GM18907 (cell line): ENCODE results near the gene ANKRD30A.
"Not testable (repeated sequence)": the region's sequence is repeated elsewhere in the genome, so short reads cannot be mapped to it uniquely, and the experiment has no call there.

Source experiments
- ATAC-seq: cut with Tn5 transposase; IDR thresholded peaks from one replicate; pipeline ENCODE4 v1.9.1; 2021; ENCODE audit warnings: mild to moderate bottlenecking, moderate library complexity; ENCODE audit not compliant: unreplicated experiment

The ANKRD30A gene, protein sequence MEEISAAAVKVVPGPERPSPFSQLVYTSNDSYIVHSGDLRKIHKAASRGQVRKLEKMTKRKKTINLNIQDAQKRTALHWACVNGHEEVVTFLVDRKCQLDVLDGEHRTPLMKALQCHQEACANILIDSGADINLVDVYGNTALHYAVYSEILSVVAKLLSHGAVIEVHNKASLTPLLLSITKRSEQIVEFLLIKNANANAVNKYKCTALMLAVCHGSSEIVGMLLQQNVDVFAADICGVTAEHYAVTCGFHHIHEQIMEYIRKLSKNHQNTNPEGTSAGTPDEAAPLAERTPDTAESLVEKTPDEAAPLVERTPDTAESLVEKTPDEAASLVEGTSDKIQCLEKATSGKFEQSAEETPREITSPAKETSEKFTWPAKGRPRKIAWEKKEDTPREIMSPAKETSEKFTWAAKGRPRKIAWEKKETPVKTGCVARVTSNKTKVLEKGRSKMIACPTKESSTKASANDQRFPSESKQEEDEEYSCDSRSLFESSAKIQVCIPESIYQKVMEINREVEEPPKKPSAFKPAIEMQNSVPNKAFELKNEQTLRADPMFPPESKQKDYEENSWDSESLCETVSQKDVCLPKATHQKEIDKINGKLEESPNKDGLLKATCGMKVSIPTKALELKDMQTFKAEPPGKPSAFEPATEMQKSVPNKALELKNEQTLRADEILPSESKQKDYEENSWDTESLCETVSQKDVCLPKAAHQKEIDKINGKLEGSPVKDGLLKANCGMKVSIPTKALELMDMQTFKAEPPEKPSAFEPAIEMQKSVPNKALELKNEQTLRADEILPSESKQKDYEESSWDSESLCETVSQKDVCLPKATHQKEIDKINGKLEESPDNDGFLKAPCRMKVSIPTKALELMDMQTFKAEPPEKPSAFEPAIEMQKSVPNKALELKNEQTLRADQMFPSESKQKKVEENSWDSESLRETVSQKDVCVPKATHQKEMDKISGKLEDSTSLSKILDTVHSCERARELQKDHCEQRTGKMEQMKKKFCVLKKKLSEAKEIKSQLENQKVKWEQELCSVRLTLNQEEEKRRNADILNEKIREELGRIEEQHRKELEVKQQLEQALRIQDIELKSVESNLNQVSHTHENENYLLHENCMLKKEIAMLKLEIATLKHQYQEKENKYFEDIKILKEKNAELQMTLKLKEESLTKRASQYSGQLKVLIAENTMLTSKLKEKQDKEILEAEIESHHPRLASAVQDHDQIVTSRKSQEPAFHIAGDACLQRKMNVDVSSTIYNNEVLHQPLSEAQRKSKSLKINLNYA (N-terminal part only)

DNA sequence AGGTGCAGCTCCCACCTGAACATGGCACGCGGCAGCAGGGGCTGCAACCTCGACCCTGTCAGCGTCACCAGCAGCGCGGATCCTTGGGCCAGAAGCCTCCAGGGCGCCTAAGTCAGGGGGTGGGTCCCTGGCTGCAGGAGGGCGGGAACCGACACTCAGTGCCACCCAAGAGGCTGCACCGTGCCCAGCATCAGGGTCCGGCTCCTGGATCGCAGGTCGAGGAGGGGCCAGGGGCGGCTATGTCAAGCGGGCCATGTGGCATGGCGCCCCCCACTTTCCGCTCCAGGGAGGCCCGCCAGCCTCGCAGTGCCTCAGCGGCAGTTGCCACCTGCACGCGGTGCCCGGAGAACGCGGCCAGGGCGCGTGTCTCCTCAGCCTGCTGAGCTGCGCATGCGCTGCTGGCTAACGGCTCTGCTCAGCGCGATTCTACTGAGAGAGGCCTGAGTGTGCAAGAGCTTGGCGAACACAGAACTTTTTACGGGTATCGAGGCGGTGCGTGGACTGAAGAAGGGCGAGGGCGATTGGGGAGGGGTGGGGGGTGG lies at the start of gene ANKRD30A:
Gene ANKRD30A, plus strand, starts transcription at position 408 of the 542 bp plus-strand sequence. CDS start 190 bp downstream, outside the sequence.
- no peak for ATAC-seq

DNA sequence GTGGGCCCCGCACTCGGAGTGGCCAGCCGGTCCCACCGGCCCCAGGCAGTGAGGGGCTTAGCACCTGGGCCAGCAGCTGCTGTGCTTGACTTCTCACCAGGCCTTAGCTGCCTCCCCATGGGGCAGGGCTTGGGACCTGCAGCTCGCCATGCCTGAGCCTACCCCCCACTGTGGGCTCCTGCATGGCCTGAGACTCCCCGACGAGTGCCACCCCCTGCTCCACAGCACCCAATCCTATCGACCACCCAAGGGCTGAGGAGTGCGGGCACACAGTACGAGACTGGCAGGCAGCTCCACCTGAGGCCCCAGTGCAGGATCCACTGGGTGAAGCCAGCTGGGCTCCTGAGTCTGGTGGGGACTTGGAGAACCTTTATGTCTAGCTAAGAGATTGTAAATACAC lies 49.3 kb upstream of the ANKRD30A start:
- ATAC-seq = not testable (repeated sequence)

DNA sequence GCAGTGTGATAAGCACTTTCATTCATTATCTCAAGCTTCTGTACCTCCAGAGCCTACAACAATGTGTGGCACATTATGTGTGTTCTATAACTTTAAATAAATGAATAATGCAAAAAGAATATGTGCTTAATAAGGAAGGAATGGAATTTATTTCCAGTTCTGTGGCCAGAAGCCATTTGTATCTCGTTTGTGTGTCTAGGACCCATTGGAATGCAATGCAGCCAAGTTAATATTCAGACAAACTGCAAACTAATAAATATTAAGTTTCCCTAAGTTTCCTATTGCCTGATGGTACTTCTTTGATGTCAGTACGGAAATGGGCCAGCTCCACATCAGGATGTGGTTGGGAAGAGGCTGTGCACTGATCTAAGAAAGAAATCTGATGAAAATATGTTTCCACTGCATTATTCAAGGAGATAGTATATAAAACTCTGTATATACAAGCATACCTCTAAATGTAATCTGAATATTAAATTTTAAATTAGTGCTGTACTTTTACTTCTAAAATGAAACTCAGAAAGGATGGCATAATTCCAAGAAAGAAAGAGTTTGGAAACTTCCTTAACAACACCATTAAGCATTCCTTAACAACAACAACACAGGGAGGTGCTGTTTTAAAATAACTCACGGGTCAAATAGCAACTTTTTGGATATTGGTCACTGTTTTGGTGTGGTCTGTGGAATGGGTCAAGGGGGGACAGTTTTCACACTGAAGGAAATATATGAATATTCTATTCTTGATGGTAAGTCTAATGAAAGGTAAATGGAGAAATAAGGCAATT lies 29.4 kb upstream of the ANKRD30A start:
- ATAC-seq = no peak

DNA sequence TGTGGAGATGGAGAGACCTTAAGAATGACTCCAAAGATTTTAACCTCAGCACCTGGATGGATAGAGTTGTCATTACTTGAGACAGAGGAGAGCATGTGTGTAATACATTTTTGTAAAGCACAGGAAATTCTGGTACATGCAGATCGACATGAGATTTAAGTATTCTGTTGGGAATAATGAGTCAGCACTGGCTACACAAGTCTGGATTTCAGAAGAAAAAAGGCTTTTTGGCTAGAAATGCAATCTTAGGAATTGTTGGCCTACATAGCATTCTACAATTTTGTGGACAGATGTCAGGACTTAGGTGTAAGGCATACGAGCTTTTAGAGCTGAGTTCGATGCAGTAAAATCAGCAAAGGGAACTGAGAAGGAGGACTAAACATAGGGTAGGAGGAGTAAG lies 24.1 kb upstream of the ANKRD30A start:
- ATAC-seq = no peak

DNA sequence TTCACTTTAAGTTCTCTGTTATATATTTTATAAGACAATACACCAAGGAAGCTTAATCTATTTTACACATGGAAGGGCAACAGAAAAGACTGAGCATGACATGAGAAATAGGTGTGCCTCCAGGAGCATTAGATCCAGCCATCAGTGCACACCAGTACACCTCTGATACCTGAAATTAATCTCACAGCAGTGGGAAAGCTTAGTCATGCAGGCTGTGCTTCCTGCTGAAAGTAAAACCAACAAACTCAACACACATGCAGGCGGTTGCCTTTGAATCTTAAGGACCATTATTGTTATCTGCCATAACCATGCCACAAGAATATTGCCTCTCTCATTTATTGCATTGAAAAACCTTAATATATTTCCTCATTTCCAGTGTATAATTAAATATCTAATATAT lies 16.4 kb upstream of the ANKRD30A start:
- ATAC-seq = no peak

DNA sequence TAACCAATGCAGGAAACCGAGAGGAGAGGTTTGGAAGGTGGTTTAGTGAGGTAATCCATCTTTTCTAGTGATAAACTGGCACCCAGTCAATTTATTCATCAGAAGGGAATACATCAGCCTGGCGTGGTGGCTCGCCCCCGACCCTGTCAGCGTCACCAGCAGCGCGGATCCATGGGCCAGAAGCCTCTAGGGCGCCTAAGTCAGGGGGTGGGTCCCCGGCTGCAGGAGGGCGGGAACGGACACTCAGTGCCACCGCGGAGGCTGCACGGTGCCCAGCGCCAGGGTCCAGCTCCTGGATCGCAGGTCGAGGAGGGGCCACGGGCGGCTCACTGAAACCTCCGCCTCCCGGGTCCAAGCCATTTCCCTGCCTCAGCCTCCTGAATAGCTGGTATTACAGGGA lies 866 bp upstream of the ANKRD30A start:
- no peak for ATAC-seq

DNA sequence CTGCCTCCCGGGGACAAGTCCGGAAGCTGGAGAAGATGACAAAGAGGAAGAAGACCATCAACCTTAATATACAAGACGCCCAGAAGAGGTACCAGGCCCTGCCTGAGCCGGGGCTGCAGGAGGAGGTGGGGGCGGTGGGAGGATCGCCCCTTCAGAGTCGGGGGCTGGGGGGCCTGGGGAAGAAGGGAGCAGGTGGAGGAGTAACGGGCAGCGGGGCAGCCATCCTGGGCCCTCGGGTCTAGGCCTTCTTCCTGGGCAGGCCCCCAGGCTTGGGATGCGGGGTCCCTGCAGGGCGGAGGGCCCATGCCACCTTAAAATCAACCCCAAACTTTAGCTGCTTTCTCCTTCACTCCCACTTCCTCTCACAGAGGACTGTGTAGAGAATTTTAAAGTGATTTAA lies 523 bp downstream of the ANKRD30A start:
- no peak for ATAC-seq

DNA sequence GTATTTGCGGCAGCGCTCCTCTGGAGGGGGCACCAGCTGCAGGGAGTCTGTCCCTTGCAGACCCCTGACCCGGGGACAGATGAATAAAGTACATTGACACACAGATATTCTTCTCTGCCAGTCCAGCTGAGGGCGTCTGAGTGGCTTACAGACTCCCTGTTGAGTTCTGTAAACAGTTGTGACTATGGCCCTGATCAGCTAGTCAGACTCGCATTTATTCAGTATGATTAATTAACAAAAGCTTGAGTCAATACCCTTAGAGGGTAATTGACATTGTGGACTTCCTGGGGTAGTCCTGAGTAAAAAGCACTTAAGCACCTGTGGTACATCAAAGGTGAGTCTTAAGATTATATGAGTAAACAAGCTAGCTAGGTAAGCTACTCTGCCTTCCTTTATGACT lies 21.0 kb downstream of the ANKRD30A start:
- no peak for ATAC-seq

DNA sequence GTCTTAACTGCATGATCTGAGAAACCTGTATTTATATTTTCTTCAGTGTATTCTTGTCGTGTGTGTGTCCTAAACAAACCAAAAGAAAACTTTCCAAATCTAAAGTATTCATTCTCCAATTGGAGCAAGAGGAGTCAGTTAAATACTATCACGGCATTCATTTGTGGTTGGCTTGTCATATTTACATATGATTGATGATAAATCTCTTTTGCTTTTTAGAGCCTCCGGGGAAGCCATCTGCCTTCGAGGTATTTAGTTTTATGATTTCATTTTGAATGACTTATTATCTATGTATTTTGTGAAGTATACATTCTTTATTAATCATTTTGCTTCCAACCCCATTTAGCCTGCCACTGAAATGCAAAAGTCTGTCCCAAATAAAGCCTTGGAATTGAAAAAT lies 37.0 kb downstream of the ANKRD30A start:
- ATAC-seq = not testable (repeated sequence)

DNA sequence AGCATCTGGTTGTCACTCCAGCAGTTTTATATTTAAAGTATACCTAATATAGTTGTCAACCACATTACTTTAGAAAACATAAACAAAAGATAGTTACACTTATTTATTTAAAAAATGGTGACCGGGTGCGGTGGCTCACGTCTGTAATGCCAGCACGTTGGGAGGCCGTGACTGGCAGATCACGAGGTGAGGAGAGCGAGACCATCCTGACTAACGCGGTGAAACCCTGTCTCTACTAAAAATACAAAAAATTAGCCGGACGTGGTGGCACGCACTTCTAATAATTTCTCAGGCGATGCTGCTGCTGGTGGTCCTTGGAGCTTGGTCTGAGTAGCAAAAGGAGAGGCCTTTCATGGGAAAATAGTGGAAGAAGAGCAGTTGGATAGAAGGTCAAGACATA lies 46.5 kb downstream of the ANKRD30A start:
- not testable (repeated sequence) for ATAC-seq

DNA sequence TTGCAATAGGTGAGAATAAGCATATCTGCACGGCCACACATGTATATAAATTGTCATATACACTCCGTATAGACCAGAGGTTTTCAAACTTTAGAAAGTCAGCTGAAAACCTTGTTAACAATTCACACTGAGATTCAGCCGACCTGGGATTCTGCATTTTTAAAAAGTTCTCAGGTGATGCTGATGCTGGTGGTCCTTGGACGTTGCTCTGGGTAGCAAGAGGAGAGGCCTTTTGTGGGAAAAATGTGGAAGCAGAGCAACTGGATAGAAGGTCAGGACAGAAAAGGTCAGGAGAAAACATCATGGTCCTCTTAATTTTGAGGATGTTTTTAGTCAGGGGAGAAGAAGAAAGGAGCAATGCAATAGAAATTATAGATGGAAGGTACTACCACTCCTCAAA lies 52.9 kb downstream of the ANKRD30A start:
- ATAC-seq = not testable (repeated sequence)

DNA sequence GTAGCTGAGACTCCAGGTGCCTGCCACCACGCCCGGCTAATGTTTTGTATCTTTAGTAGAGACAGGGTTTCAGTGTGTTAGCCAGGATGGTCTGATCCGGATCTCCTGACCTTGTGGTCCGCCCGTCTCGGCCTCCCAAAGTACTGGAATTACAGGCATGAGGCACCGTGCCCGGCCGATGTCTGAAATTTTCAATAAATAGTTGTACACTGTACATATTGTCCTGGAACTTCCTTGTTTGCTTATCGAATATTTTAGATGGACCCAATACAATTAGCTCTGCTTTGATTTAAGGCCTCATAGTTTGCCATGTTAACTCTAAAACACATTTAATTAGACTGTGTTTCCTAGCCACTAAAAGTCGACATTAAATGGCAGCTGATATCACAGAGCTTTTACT lies 57.3 kb downstream of the ANKRD30A start:
- ATAC-seq = not testable (repeated sequence)

DNA sequence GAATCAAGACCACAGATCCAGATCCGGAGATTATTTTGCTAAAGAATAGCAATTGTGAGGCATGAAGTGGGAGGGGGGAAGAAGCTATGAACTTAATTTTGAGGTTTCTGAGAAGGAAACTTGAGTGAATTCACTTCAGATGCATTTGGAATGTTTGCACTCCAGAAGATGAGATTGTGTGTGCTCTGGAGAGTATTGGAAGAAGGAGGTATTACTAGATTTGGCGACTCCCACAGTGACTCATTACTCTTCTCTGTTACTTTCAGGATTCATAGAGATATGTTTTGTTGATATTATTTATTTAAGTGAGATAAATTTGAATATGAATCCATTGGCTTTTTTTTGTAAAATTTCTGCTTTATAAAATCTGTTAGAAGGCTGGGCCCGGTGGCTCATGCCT lies 80.7 kb downstream of the ANKRD30A start:
- no peak for ATAC-seq

DNA sequence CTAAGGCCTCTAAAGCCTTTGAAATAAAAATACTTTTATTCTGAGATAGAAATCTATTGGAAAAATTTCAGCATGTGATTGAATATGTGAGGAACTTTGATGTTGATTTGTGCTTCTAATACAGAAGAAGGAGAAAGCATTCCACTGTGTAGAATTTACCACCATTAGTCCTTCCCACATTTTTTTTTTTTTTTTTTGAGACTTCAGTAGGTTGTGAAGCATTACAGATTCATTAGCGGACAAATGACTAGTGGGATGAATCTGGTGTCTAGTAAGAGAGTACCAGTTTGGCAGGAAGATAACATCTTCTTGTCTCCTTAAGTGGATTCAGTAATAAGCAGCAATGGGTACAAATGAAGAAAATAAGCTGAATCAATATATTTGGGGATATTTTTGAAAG lies 95.5 kb downstream of the ANKRD30A start:
- ATAC-seq = no peak

DNA sequence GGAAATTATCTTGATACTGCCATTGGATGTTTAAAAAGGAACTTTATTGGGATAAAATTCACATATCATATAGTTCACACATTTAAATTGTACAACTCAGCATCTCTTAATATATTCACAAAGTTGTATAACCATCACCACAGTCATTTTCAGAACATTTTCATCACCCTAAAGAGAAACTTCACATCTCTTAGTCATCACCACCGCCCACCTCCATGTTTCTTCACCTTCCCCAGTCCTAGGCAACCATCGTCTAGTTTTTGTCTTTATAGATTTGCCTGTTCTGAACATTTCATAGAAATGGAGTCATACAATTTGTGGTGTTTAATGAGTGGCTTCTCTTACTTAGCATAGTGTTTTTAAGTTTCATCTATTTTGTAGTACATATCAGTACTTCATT lies 96.6 kb downstream of the ANKRD30A start:
- ATAC-seq = no peak

DNA sequence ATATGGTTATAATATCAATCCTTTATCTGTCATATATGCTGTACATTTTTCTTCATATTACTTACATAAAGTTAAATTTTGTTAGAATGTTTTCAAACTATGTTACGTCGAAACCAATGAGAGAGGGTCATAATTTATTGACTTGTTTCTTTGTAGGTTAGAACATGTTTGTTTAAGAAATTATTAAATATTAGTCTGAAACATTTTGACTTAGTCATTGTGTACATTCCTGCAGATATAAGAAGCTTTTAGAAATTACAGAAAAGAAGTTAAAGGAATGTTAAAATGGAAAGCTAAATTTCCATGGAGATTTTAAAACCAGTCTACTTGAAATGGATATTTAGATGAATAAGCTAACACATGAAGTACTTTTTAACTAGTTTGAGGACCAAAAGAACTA lies 99.8 kb downstream of the ANKRD30A start:
- ATAC-seq = no peak

DNA sequence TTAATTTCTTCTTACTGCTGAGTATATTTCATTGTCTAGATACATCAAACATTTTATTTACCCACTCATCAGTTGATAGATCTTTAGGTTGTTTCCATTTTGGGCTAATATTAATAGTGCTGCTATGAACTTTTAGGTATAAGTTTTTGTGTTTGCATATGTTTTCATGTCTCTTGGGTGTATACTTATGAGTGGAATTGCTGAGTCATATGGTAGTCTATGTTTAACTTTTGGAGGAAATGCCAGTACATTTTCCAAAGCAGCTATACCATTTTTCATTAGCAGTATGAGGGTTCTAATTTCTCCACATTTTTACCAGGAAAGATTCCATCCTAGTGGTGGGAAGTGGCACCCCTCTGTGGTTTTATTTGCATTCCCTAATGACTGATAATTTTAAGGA lies 101.1 kb downstream of the ANKRD30A start:
- ATAC-seq = no peak

DNA sequence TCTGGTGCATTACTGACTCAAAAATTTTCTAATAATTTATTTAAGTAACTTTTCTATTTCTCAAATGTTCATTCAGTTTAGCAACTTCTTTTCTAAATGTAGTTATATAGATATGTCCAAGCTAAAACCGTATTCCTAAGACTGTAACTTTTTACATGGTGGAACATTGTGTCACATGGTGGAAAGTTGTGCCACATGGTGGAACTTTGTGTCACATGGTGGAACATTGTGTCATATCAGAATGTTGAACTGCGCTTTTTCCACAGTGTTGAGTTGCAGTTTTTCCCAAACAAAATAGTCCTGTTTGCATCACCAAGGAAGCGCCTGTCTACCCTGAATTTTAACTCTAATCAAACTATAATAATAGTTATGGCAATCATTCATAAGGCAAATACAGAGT lies 109.3 kb downstream of the ANKRD30A start:
- no peak for ATAC-seq

DNA sequence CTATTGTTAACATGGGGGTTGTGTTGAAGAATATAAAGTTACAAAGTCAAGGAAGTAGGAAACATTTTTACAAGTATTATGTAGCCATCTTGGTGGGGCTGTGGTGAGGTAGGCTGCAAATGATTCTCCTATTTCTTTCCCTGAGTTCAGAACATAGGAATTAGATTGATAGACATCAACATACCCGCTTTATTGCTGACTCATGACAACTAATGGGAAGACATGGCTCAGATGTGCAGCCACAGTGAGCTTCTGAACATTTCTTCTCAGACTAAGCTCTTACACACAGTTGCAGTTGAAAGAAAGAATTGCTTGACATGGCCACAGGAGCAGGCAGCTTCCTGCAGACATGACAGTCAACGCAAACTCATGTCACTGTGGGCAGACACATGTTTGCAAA lies 110.7 kb downstream of the ANKRD30A start:
- no peak for ATAC-seq

DNA sequence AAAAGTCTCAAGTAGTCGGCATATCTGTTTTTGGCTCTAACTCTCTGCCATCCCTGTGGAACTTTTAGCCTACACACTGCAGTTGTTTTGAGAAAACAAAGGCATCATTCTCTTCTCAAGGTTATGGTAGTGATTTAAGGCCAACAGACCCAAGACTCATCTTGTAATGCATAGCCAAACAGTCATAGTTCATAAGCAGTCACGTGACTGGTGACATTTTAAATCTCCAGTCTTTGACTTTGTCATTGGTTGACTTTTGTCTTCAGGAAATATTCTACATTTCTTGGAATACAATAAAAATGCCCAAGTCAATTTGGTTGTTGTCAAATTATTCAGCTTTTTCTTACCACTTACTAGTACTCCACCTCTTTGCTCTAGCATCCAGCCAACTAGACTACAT lies 114.8 kb downstream of the ANKRD30A start:
- no peak for ATAC-seq
